Measurements from ENCODE around the gene APOL6. TPM values are rescaled to one million over a fixed set of nuclear protein-coding genes. Genes with fewer than 3 reads are reported as not detected.

Gene APOL6
- total and polyA plus RNA-seq, 4 donors = 9.6 to 34.1 (median 22.4) TPM

- H3K4me3 ChIP-seq = no peak overlapping the region
- no peaks in the 10 kb centered on the region for H3K9me3 ChIP-seq (ENCODE audit: control insufficient read depth in 4 of 4, insufficient read depth in 3 of 4, low read length in 3 of 4)
- DNase-seq (no peak), ATAC-seq (ENCODE audit: insufficient read depth, low FRiP score) (no peak)
- no peak for TF ChIP-seq CTCF (IDR thresholded peaks at IDR 0.05; ENCODE audit: control extremely low read depth, extremely low read depth)
- no peak overlapping the region for H3K9ac ChIP-seq (ENCODE audit: insufficient read depth in 1 of 2, low read length in 2 of 2)
- H3K36me3 ChIP-seq (ENCODE audit: control insufficient read depth in 4 of 4, insufficient read depth in 4 of 4, low read length in 4 of 4) = no peaks in the 10 kb centered on the region
- no peaks in the 10 kb centered on the region for H3K27me3 ChIP-seq (ENCODE audit: control insufficient read depth in 3 of 3, insufficient read depth in 3 of 3, low read length in 2 of 3)
- no peak overlapping the region for H3K27ac ChIP-seq (ENCODE audit: low read depth in 1 of 2, low read length in 1 of 2)
- H3K4me1 ChIP-seq (ENCODE audit: control insufficient read depth in 5 of 5, insufficient read depth in 5 of 5, low read length in 5 of 5) = peaks cover 0 to 4% (median 0%) of the 10 kb centered on the region in 5 donors
- 80 to 87% methylated on average over 7 of the region's 7 CpGs for WGBS, 2 donors
Observed at GRCh38 chr22:35708917-35709316, 60.7 kb downstream of the APOL6 start.

GRCh38 chr22:35711336-35711735, 63.1 kb downstream of the APOL6 start:
- no peaks in the 10 kb centered on the region for H3K27me3 ChIP-seq (ENCODE audit: control insufficient read depth in 3 of 3, insufficient read depth in 3 of 3, low read length in 2 of 3)
- ATAC-seq (ENCODE audit: insufficient read depth, low FRiP score) (no peak), DNase-seq (no peak)
- peaks cover 0 to 4% (median 0%) of the 10 kb centered on the region in 5 donors for H3K4me1 ChIP-seq (ENCODE audit: control insufficient read depth in 5 of 5, insufficient read depth in 5 of 5, low read length in 5 of 5)
- no peak for TF ChIP-seq CTCF (IDR thresholded peaks at IDR 0.05; ENCODE audit: control extremely low read depth, extremely low read depth)
- H3K9me3 ChIP-seq (ENCODE audit: control insufficient read depth in 4 of 4, insufficient read depth in 3 of 4, low read length in 3 of 4) = no peaks in the 10 kb centered on the region
- no peaks in the 10 kb centered on the region for H3K36me3 ChIP-seq (ENCODE audit: control insufficient read depth in 4 of 4, insufficient read depth in 4 of 4, low read length in 4 of 4)
- H3K27ac ChIP-seq (ENCODE audit: low read depth in 1 of 2, low read length in 1 of 2) = no peak overlapping the region
- 67 to 79% methylated on average over 4 of the region's 4 CpGs for WGBS, 2 donors
- no peak overlapping the region for H3K4me3 ChIP-seq
- no peak overlapping the region for H3K9ac ChIP-seq (ENCODE audit: insufficient read depth in 1 of 2, low read length in 2 of 2)

- no peak overlapping the region for H3K9ac ChIP-seq (ENCODE audit: insufficient read depth in 1 of 2, low read length in 2 of 2)
- H3K27me3 ChIP-seq (ENCODE audit: control insufficient read depth in 3 of 3, insufficient read depth in 3 of 3, low read length in 2 of 3) = no peaks in the 10 kb centered on the region
- no peak for TF ChIP-seq CTCF (IDR thresholded peaks at IDR 0.05; ENCODE audit: control extremely low read depth, extremely low read depth)
- DNase-seq = no peak
- peaks cover 0 to 4% (median 0%) of the 10 kb centered on the region in 5 donors for H3K4me1 ChIP-seq (ENCODE audit: control insufficient read depth in 5 of 5, insufficient read depth in 5 of 5, low read length in 5 of 5)
- no peaks in the 10 kb centered on the region for H3K36me3 ChIP-seq (ENCODE audit: control insufficient read depth in 4 of 4, insufficient read depth in 4 of 4, low read length in 4 of 4)
- H3K4me3 ChIP-seq = no peak overlapping the region
- H3K9me3 ChIP-seq (ENCODE audit: control insufficient read depth in 4 of 4, insufficient read depth in 3 of 4, low read length in 3 of 4) = no peaks in the 10 kb centered on the region
- 90 to 96% methylated on average over 2 of the region's 2 CpGs for WGBS, 2 donors
- ATAC-seq (ENCODE audit: insufficient read depth, low FRiP score) = no peak
- H3K27ac ChIP-seq (ENCODE audit: low read depth in 1 of 2, low read length in 1 of 2) = no peak overlapping the region
Observed at GRCh38 chr22:35712672-35713071, 64.4 kb downstream of the APOL6 start.

- H3K9ac ChIP-seq (ENCODE audit: insufficient read depth in 1 of 2, low read length in 2 of 2) = no peak within 1 kb of the TSS
- no peaks in the 10 kb centered on the region for H3K4me1 ChIP-seq (ENCODE audit: control insufficient read depth in 5 of 5, insufficient read depth in 5 of 5, low read length in 5 of 5)
- H3K36me3 ChIP-seq (ENCODE audit: control insufficient read depth in 4 of 4, insufficient read depth in 4 of 4, low read length in 4 of 4) = no peaks in the 10 kb centered on the region
- no peak for ATAC-seq (ENCODE audit: insufficient read depth, low FRiP score)
- WGBS, 2 donors = 75 to 80% methylated on average over 3 of the region's 3 CpGs
- no peaks in the 10 kb centered on the region for H3K27me3 ChIP-seq (ENCODE audit: control insufficient read depth in 3 of 3, insufficient read depth in 3 of 3, low read length in 2 of 3)
- no peak within 1 kb of the TSS for H3K27ac ChIP-seq (ENCODE audit: low read depth in 1 of 2, low read length in 1 of 2)
- no peak for DNase-seq
- no peak within 1 kb of the TSS for H3K4me3 ChIP-seq
- no peak for TF ChIP-seq CTCF (IDR thresholded peaks at IDR 0.05; ENCODE audit: control extremely low read depth, extremely low read depth)
- no peaks in the 10 kb centered on the region for H3K9me3 ChIP-seq (ENCODE audit: control insufficient read depth in 4 of 4, insufficient read depth in 3 of 4, low read length in 3 of 4)
Observed at GRCh38 chr22:35717572-35717971, 69.3 kb downstream of the APOL6 start, which contains the start of gene APOL5. Gene APOL5, plus strand, starts transcription at chr22:35717872. Its CDS starts 0 bp downstream, at chr22:35717872.

Measured in lung (tissue), 12 donors.